Measurements from ENCODE around the gene SHE. TPM values are rescaled to one million over a fixed set of nuclear protein-coding genes. Genes with fewer than 3 reads are reported as not detected.

Gene SHE
- total and polyA plus RNA-seq, 2 of the 8 experiments (the other 6 are each of a cell fraction or from before 2014, with no cell fraction given), result 0.44 to 0.45 TPM

- TF ChIP-seq SAP30 (IDR thresholded peaks at IDR 0.05; ENCODE audit: insufficient read depth, insufficient replicate concordance, low read length), result no peak
Observed at GRCh38 chr1:154550657-154551056, 48.4 kb upstream of the SHE start (continued).

Data from H1 (cell line).